Astrocyte (in vitro differentiated cells and primary cell): ENCODE data around the gene RAF1.

Experiments used
- EZH2 ChIP-seq: IDR thresholded peaks from 2 replicates; pipeline ENCODE4 v1.6.1; 2012; ENCODE audit warnings: mild to moderate bottlenecking, low read length, inconsistent platforms; ENCODE audit not compliant: insufficient read depth
- TF ChIP-seq, protein P1 (sequence below): IDR thresholded peaks from 2 replicates; pipeline ENCODE4 v1.5.1; 2011; ENCODE audit warnings: low read depth, mild to moderate bottlenecking, inconsistent platforms, low read length, moderate library complexity; ENCODE audit not compliant: insufficient read depth

DNA sequence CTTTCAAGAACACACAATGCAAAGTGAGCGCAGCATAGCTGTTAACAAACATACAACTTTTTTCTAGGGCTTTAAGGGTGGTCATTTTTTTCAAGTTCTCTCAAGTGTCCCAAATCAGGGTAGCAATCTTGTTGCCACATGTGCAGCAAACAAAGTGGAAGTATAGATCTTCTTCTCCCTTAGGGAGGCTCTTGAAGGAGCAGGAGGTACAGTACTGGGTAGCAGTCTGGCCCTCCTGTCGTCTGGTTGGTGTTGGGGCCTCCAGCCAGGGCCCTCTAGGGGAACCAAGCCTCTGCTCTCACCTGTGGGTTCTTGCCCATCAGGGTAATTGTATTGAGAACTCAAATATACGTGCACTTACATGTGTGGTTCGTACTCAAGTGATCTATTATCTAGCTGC lies 81.2 kb downstream of the RAF1 start:
- TF ChIP-seq, protein P1, sequence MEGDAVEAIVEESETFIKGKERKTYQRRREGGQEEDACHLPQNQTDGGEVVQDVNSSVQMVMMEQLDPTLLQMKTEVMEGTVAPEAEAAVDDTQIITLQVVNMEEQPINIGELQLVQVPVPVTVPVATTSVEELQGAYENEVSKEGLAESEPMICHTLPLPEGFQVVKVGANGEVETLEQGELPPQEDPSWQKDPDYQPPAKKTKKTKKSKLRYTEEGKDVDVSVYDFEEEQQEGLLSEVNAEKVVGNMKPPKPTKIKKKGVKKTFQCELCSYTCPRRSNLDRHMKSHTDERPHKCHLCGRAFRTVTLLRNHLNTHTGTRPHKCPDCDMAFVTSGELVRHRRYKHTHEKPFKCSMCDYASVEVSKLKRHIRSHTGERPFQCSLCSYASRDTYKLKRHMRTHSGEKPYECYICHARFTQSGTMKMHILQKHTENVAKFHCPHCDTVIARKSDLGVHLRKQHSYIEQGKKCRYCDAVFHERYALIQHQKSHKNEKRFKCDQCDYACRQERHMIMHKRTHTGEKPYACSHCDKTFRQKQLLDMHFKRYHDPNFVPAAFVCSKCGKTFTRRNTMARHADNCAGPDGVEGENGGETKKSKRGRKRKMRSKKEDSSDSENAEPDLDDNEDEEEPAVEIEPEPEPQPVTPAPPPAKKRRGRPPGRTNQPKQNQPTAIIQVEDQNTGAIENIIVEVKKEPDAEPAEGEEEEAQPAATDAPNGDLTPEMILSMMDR: no peak
- TF ChIP-seq EZH2: no peak
